GM21528 (cell line): Measurements from ENCODE around the gene NUMB.

ENCODE experiments used
- ATAC-seq: cut with Tn5 transposase; IDR thresholded peaks from one replicate; pipeline ENCODE4 v1.9.1; 2021; ENCODE audit warnings: mild to moderate bottlenecking, moderate library complexity; ENCODE audit not compliant: unreplicated experiment, low FRiP score

NUMB gene

GRCh38 chr14:73295198-73295796, 163.0 kb downstream of the NUMB start:
- no peak for ATAC-seq

GRCh38 chr14:73293782-73294781, 164.3 kb downstream of the NUMB start:
- ATAC-seq, result no peak

GRCh38 chr14:73290279-73290678, 168.1 kb downstream of the NUMB start:
- no peak for ATAC-seq

GRCh38 chr14:73289729-73290128, 168.6 kb downstream of the NUMB start:
- no peak for ATAC-seq

- ATAC-seq, result no peak
Measured at GRCh38 chr14:73289308-73289707, 169.0 kb downstream of the NUMB start.

- no peak for ATAC-seq
Measured at GRCh38 chr14:73287071-73287470, 171.3 kb downstream of the NUMB start.

- no peak for ATAC-seq
Measured at GRCh38 chr14:73286598-73286997, 171.7 kb downstream of the NUMB start.

- no peak for ATAC-seq
Measured at GRCh38 chr14:73285979-73286378, 172.4 kb downstream of the NUMB start.

- no peak for ATAC-seq
Measured at GRCh38 chr14:73283608-73284379, 174.6 kb downstream of the NUMB start.

- ATAC-seq, result no peak
Measured at GRCh38 chr14:73280903-73281302, 177.4 kb downstream of the NUMB start.

- no peak for ATAC-seq
Measured at GRCh38 chr14:73277376-73277775, 181.0 kb downstream of the NUMB start.

GRCh38 chr14:73276836-73277235, 181.5 kb downstream of the NUMB start:
- no peak for ATAC-seq

- no peak for ATAC-seq
Measured at GRCh38 chr14:73273799-73274198, 184.5 kb downstream of the NUMB start.

- no peak for ATAC-seq
Measured at GRCh38 chr14:73272393-73272792, 186.0 kb downstream of the NUMB start.

GRCh38 chr14:73269729-73270531, 188.4 kb downstream of the NUMB start:
- peak; percentile 68 for ATAC-seq

- ATAC-seq, result no peak
Measured at GRCh38 chr14:73267474-73267873, 190.9 kb downstream of the NUMB start.

- no peak for ATAC-seq
Measured at GRCh38 chr14:73266317-73266716, 192.0 kb downstream of the NUMB start.

- ATAC-seq, result no peak
Measured at GRCh38 chr14:73265721-73266046, 192.7 kb downstream of the NUMB start.

- no peak for ATAC-seq
Measured at GRCh38 chr14:73264885-73265720, 193.2 kb downstream of the NUMB start.
